Stimulated activated CD8-positive, alpha-beta memory T cell treated with anti-CD3 and anti-CD28 coated beads, Interleukin-4, amount 100 ng/mL, for 1 hour (primary cell): ENCODE results near the gene SLC1A2.

Experiments
- DNase-seq, 2 donors: peaks; one replicate each; pipeline ENCODE4 v3.0.0-alpha.2; 2020; ENCODE audit warnings: low read depth in 2 of 2, low spot score in 1 of 2

SLC1A2 gene

DNA sequence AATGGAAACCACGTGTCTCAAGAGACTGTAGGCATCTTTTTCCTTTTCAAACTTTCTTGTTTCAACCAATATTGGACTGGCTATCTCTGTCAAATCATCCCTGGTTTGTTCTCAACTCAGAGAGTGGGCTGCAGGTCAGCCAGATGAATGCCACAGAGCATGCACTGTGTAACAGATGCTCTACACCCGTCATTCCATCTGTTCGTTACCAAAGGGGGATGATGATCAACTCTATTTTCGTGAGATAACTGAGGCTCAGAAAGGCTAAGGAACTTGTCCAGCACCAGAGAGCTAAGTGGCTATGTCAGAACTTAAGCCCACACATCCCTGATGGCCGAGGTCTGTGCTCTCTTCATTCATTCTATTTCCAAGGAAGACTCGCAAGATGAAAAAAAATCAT lies 42.1 kb downstream of the SLC1A2 start:
- DNase-seq: no peak

DNA sequence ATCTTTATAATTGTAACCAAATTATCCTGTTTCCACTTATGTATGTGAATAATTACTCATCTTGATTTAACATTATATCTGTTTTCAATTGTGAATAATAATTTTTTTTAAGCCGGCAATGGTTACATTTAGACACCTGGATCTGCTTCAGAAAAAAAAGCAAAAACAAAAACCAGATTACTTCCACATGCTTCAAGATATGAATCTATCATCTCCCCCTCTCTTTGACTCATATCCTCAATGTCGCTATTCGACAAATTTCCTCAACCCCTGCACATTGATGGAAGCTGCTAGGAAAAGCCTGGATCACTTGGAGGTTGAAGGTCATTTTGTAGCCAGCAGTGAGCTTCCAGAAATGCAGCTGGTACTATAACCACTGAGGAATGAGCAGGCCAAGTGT lies 42.7 kb downstream of the SLC1A2 start:
- no peak for DNase-seq

DNA sequence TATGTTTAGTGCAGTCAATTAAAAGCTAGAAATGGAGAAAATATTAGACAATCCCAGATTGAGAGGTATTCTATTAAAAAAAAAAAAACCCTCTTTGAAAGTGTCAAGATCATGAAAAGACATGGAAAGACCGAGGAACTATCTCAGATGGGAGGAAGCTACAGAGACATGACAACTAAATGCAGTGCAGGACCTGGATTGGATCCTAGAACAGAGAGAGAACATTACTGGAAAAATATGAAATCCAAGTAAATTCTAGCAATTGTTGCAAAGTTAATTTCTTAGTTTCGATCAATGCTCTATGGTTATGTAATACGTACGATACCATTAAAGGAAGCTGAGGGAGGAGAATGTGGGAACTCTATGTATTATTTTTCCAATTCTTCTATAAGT lies 43.2 kb downstream of the SLC1A2 start:
- no peak for DNase-seq

DNA sequence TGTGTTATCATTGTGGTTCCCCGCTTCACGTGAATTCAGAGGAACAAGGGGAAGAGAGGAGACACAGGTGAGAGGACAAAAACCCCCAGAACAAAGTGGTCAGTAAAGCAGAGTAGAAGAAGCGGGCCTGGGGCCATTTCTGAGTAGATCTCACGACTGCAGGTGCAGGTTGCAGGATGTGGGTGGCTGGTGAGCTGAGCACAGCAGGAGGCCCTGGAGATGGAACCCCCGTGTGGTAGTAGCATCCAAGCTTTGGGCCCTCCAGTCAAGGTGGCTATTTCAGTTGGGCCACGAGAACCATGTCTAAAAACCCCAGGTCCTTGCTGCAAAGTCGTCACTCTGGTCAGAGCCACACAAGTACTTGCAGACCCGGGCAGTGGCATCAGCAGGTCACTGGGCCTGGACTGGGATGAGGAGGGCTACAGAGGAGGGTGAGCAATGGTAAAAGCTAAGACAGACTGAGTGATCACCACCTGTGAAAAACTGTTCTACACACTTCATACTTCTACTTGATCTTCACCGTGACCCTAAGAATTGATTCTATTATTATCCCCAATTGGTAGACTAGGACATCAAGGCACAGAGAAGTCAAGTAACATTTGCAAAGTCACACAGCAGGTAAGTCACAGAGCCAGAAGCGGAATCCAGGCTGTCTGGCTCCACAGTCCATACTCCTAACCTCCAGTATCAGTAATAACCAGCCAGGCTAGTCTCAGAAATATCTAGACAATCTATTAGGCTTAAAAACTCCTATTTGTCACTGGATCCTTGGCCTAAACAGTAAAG lies 43.8 kb downstream of the SLC1A2 start:
- DNase-seq: no peak

DNA sequence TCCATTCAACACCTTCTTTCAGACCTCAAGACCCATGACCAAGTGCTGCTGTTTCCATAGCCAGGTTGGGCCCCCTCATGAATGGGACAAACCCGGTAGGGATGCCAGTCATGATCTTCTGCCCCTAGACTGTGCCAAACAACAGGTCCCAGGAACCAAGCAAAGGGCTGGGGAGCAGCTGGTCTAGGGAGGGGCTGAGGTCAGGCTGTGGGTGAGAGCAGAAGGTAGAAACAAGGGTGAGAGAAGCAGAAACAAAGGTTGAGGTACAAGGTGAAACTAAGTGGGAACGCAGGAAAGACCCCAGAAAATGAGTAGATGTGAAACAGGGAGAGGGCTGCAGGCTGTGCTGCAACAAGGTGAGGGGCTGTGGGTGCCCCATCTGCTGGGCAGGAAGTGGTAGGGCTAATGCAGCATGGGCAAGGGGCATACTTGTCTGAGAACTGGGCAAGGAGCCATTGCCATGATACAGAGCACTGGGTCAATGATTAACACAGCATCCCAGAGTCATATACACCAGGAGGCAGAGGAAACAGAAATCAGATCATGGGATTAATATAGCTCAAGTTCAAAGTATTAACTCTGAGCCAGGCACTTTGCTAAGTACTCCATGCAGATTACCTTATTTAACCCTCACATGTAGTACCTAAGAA lies 45.9 kb downstream of the SLC1A2 start:
- no peak for DNase-seq

DNA sequence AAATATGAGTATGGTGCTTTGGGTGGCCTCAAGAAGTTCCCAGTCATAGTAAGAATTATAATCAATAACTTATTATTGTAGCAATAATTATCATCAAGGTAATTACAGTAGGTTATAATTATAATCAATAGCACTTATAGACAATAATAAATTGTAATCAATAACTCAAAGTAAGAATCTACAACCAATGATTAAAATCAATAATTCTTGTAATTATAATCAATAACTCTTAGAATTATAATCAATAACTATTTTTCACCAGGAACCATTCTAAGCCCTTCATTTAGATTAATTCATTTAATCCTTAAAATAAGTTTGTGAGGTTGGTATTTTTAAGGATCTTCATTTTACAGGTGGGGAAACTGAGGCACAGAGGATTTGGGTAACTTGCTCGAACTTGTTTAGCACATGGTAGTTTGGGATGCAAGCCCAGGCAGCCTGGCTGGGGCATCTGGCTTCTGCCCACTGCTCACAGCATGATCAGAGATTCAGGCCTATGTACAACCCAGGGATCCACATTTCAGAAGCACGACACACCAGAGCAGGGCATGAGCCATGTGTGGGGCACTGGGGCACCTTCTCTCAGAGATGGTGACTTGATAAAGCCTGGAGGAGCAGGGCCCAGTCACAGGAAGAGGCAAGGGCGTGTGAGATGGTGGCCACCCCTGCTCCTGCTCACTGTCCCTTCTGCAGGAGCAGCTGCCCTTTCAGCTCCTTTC lies 46.6 kb downstream of the SLC1A2 start:
- DNase-seq: no peak

DNA sequence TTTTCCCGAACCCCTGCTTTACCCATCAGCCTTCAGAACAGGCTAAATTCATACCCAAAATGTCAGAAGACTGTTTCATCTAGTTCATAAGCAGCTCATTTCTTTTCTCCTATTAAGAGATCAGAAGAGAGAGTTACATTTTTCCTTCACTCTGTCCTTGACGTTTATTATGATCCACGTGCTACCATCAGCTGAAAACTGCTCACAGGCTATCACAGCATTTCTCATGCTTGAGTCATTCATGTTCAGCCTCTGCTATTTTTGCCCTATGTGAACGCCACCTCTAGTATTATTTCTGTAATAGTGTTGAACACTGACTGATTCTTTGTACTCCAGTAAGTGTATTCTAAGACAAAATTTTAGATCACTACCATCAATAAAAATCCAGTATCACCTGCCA lies 51.9 kb downstream of the SLC1A2 start:
- DNase-seq: no peak

DNA sequence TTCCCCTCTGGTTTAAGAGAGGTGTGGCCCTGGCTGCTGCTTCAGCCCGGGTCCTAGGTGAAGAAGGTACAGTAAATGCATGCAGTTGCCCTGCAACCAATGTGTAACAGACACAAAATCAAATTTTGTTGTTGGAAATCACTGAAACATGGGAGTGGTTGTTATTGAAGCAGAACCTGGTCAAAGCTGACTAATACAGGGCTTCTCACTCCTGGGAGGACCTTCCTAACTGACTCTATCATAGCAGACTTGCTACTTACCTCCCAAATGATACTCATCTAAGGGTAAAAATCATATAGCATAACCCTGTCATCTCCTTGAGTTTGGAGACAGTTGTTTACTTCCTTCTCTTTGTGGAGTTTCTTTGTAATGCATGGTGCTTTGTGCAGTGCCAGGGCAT lies 52.6 kb downstream of the SLC1A2 start:
- DNase-seq: no peak

DNA sequence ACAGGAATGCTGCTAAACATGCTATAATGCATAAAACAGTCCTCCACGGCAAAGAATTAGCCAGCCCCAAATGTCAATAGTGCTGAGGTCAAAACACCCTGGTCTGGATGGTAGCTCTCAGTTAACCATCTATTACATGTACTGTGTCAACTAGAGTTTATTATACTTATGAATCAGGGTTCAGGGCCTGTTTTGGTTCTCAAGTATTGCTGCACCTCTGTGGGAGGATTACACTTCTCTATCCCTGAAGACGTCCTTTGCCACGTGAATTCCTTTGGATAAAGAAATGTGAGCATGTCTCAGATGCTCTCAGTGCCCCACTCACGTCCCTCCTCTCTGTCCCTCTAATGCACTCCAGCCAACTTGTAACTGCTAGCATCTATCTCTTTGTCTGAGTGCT lies 53.4 kb downstream of the SLC1A2 start:
- no peak for DNase-seq

DNA sequence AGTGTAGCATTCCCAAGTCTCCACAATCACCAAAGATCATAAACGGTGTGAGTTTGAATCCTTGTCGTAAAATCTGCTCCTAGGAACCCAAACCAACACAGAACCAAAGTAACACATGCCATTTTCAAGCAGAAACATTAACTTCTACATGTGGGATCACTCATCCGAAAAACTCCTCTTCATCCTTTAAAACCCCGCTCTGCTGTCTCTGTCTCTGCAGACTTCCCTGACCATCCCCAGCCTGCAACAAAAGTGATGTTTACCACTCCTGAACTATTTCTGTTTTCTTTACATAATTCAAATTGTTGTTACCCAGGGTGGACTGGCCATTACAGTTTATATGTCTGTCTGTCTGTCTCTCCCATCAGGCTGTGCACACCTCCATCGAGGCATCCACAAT lies 54.0 kb downstream of the SLC1A2 start:
- no peak for DNase-seq

DNA sequence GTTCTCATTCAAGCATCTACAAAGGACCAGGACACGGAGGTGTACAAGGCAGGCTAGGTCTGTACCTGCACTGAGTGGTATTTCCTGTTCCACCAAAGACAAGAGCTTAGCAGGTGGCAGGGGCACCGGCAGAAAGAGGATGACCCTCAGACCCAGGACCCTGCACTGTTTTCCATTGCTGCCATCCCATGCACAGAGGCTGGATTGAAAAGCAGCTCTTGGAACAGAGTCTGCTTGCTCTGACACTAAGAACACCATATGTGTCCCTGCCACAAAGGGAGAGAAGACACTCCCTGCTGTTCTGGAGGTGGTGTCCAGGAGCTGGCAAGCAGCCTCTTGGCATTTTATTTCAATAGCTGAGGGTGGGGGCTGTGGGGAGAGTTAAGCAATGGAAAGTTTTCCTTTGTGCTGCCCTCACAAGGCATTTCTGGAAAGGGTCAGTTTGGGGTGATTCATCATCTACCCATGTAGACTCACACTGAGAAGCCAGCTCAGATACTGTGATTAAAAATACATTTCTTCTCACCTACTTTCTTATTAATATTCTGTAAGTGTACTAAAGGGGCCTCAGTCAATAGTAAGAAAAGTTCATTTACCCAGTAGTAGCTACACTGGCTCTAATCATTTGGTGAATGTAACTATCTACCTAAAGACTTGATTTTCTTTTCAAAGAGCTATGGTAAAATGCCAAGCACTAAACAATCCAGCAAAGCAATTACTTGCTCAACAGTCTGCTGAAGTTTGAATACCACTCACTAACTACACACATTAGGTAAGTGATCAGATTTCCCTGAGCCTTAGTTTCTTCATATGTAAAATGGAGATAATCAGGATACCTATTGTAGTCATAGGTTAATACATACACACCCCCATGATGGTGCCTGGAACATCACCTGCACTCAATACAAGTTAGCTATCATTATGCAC lies 55.2 kb downstream of the SLC1A2 start:
- DNase-seq: no peak

DNA sequence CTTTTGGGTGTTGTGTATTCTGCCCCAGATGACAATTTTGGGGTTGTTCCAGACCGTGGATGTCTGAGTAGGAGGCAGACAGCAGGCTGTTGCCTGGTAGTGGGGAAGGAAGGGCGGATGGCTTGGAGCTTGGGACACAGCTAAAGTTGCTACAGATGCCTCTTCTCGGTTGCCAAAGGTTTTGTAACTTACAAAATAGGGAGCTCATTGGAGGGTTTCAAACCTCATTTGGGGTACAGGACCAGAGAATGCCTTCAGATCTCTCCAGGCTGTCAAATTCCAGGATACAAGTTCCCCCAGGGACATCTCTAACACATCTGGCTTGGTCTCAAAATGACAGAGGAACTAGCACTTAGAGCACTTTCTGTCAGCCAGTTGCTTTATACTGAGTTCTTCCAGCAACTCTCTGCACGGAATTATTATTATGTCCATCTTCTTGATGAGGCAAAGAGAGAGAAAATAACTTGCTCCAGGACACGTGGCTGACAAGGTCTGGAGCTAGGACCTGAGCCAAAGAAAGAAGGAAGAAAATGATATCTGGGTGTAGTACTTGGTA lies 56.0 kb downstream of the SLC1A2 start:
- DNase-seq: no peak

DNA sequence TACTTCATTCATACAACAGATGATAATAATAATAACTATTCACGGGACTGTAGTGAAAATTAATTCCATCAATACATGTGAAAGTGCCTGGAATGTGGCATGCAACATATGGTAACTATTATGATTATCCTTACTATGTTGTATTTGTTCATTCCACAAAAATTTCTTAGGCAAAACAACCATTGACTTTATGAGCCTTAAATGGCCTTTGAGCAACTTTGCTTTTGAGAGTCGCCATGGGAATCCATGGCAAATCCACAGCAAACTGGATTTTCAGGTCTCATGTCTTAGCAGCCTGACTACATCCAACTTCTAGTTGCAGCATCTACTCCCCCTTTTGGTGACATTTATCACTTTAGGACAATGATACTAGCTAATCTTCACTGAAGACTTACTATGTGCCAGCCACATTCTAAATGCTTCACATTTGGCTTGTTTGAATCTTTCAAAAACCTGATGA lies 56.8 kb downstream of the SLC1A2 start:
- no peak for DNase-seq

DNA sequence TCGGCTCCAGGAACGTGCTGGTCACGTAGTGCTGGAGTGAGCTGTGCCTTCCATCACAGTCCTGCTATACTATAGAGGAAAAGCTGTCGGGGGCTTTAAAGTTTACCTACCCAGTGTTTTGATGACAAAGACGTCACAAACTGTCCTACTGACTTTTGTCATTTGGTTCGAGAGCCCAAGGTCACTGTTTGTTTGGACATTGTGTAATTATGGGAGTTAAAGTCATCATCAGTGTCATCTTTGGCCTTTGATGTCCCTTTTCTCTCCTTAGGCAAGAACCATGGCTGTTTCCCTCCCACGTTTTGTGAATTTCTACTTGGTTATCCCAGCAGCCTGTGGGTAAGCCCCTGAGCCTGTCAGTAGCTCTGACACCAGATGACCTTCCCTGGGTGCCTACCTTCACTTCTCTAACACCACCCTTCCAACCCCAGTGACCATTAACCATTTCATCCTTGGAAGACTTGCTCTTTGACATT lies 59.3 kb downstream of the SLC1A2 start:
- no peak for DNase-seq

DNA sequence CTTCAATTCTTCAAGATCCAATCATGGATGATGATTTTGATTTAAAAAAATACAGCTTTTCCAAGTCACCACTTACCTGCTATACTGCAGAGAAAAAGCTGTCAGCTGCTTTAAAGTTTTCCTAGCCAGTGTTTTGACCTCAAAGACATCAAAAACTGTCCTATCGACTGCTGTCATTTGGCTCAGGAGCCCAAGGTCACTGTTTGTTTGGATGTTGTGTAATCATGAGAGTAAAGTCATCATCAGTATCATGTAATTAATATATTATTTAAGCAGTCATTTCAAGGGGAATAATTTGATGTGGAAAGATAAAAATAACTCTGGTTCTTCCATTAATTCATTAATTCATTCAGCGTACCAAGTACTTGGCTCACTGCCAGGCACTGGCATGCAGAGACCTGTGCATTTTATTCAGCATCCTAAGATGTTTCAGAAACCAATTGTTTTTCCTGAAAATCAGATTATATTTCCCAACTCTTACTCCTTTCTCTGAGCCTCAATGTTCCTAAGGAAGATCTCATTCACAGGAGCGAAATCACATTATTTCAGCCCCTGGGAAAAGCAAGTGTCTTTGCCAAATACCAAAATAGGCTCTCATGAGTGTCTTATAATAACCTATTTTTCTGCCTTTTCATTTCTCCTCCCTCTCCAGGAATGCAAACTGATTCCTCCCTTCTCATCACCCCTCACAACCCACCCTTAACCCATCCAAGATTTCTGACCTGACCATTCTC lies 59.9 kb downstream of the SLC1A2 start:
- no peak for DNase-seq

DNA sequence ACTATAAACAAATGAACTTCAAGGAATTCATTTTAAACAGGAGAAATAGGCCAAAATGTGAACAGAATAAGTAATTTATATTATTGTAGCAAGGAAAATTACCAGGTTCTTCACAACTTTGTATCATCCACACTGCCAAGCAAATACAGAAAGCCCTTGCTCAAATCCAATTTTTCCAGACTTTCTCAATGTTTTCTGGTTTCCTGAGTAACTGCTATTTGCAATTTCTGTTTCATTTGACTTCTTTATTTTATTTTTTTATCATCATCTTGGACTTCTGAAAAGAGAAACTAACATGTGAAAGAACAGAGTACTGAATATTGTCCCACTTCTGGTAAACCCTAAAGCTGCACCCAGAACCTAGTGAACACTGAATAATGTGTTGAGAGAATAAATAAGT lies 61.0 kb downstream of the SLC1A2 start:
- DNase-seq: no peak

DNA sequence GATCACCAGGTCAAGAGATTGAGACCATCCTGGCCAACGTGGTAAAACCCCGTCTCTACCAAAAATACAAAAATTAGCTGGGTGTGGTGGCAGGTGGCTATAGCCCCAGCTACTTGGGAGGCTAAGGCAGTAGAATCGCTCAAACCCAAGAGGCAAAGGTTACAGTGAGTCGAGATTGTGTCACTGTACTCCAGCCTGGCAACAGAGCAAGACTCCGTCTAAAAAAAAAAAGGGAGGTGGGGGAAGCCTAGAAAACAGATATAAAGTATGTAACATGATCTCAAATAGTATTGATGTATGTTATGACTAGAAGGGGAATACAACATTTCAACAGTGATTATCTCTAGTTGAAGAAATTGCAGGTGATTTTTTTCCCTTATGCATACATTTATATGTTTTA lies 61.4 kb downstream of the SLC1A2 start:
- no peak for DNase-seq

DNA sequence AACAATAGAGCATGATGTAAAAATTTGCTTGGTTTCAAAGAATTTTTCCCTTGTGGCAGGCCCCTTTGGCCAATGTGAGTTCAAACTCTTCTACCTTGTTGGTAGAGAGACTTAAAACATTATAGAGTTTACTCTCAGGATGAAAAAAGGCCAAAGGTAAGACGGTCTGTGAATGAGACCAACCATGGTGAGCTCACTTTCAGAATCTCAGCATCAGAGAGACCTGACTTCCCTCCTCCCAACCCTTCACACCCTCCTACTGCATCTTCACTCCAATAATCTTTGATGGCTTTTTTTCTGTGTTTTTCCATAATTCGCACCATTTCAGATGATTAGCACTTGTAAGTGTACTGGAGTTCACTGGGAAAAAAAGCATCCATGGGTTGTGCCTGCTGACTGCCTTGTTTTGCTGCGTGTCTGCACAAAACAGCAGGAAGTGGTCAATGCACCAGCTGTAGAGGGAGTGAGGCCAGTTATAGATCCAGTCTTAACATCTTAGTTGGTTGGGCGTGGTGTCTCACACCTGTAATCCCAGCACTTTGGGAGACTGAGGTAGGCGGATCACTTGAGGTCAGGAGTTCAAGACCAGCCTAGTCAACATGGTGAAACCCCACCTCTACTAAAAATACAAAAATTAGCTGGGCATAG lies 64.1 kb downstream of the SLC1A2 start:
- DNase-seq: no peak

DNA sequence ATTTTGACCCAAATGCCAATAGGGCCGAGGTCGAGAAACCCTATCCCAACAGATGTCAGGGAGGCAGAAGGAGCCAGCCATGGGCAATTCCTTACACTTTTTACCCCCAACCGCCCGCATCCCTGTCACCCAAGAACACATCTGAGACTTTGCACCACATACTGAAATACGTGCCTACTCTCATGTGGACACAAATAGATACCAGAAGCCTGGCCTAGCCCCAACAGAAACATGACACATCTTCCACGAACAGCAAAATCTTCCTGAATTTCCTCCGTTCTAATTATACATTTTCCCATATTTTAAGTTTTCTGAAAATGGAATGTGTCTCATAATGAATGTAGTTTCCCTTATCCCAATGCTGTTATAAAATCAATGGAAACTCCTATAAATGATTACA lies 64.7 kb downstream of the SLC1A2 start:
- no peak for DNase-seq
